Upper lobe of right lung (tissue), 1 donor: ENCODE results near the gene SPRR5. TPM values are rescaled to one million over a fixed set of nuclear protein-coding genes. Genes with fewer than 3 reads are reported as not detected.

Source experiments
- ATAC-seq: fragments of 200-7000 bp; cut with Tn5 transposase; one replicate; pipeline ENCODE4 v1.9.1; 2020; ENCODE audit warnings: mild to moderate bottlenecking, moderate library complexity
- DNase-seq: peaks from one replicate; pipeline ENCODE4 v3.0.0-alpha.2; 2020
- H3K27ac ChIP-seq: fragments of 200-600 bp; one replicate; pipeline ENCODE4 v1.8.0; 2022
- H3K27me3 ChIP-seq: fragments of 200-600 bp; one replicate; pipeline ENCODE4 v1.8.0; 2022; ENCODE audit warnings: mild to moderate bottlenecking
- H3K36me3 ChIP-seq: fragments of 200-600 bp; one replicate; pipeline ENCODE4 v1.8.0; 2022
- H3K4me1 ChIP-seq: fragments of 200-600 bp; one replicate; pipeline ENCODE4 v1.8.0; 2022
- H3K4me3 ChIP-seq: fragments of 200-600 bp; one replicate; pipeline ENCODE4 v1.8.0; 2022; ENCODE audit warnings: mild to moderate bottlenecking
- H3K9me3 ChIP-seq: fragments of 200-600 bp; one replicate; pipeline ENCODE4 v1.8.0; 2022
- intact Hi-C: fragments of 100-400 bp; cut with DNase I; formaldehyde crosslinking; loops from one replicate; pipeline ENCODE4 v1.11.0; 2022
- total RNA-seq: library from RNA; stranded (reverse); fragmentation: NEBNext Ultra II Directional; extraction: Animal tissue kit (Norgen Biotek cat#: 25700); gene quantifications from one replicate; pipeline ENCODE4 v1.2.1, GENCODE V29; 2021
- TF ChIP-seq, protein P1 (sequence below): fragments of 200-600 bp; IDR thresholded peaks from one replicate; pipeline ENCODE4 v1.8.0; 2022; ENCODE audit warnings: antibody characterized with exemption
- donor health status: DM: no; HTN: yes; CAD: no; lungs with severe emphysema.

Gene SPRR5
- total RNA-seq, 1 donor from 2014 or later: not detected

DNA sequence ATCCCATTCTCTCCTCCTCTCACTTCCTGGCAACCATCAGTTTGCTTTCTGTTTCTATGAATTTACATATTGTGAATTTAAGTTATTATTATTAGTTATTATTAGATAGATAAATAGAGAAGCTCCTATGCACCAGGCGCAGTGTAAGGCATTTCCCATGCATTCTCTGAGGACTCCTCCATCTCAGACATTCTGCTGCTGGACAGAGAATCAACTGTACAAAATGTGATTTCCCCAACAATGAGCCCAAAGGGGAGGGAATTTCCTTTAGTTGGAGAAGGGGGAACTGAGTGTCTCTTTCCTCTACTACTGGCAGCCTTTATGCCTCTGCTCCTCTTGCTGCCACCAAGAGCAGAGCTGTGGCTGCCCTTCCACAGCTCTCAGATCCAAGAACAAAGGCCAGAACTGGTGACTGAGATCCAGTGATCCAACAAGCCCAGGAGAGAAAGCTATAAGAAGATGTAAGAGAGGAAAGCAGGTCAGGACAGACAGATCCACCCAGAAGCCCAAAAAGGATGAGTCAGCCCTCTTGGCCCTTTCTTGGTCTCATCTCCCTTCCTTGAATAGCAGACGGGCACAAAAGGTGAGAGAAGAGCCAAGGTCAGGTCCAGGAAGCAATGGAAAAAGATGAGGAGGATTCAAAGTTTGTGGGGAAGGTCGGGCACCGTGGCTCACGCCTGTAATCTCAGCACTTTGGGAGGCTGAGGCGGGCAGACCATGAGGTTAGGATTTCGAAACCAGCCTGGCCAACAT lies 42.1 kb upstream of the SPRR5 start:
- peaks cover 10% of the 10 kb centered on the region for H3K27me3 ChIP-seq
- H3K36me3 ChIP-seq: no peaks in the 10 kb centered on the region
- H3K27ac ChIP-seq: no peak overlapping the region
- H3K4me3 ChIP-seq: no peak overlapping the region
- no peaks in the 10 kb centered on the region for H3K9me3 ChIP-seq
- TF ChIP-seq, protein P1, sequence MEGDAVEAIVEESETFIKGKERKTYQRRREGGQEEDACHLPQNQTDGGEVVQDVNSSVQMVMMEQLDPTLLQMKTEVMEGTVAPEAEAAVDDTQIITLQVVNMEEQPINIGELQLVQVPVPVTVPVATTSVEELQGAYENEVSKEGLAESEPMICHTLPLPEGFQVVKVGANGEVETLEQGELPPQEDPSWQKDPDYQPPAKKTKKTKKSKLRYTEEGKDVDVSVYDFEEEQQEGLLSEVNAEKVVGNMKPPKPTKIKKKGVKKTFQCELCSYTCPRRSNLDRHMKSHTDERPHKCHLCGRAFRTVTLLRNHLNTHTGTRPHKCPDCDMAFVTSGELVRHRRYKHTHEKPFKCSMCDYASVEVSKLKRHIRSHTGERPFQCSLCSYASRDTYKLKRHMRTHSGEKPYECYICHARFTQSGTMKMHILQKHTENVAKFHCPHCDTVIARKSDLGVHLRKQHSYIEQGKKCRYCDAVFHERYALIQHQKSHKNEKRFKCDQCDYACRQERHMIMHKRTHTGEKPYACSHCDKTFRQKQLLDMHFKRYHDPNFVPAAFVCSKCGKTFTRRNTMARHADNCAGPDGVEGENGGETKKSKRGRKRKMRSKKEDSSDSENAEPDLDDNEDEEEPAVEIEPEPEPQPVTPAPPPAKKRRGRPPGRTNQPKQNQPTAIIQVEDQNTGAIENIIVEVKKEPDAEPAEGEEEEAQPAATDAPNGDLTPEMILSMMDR: no peak
- ATAC-seq (no peak), DNase-seq (no peak)
- intact Hi-C loops: no loop called here
- H3K4me1 ChIP-seq: no peaks in the 10 kb centered on the region

DNA sequence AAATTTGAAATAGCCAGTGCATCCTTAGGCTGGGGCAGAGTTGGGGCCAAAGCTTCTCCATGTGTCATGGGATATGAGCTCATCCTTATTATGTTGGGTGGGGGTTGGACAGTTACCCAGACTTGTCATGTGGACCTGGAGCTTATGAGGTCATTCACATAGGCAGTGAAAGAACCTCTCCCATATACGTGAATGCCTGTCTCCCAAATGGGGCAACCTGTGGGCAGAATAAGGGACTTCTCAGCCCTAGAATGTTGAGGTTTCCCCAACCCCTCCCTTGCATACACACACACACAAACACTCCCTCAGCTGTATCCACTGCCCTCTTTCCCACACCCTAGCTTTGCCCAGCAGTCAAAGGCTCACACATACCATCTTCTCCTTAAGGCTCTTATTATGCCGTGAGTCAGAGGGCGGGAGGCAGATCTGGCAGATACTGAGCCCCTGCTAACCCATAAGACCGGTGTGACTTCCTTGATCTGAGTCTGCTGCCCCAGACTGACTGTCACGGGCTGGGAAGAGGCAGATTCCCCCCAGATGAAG lies 40.9 kb upstream of the SPRR5 start:
- intact Hi-C loops: no loop called here
- H3K36me3 ChIP-seq: no peaks in the 10 kb centered on the region
- H3K27ac ChIP-seq: no peak overlapping the region
- TF ChIP-seq, protein P1: no peak
- ATAC-seq (no peak), DNase-seq (no peak)
- no peaks in the 10 kb centered on the region for H3K9me3 ChIP-seq
- H3K4me3 ChIP-seq: no peak overlapping the region
- peaks cover 10% of the 10 kb centered on the region for H3K27me3 ChIP-seq
- no peaks in the 10 kb centered on the region for H3K4me1 ChIP-seq

DNA sequence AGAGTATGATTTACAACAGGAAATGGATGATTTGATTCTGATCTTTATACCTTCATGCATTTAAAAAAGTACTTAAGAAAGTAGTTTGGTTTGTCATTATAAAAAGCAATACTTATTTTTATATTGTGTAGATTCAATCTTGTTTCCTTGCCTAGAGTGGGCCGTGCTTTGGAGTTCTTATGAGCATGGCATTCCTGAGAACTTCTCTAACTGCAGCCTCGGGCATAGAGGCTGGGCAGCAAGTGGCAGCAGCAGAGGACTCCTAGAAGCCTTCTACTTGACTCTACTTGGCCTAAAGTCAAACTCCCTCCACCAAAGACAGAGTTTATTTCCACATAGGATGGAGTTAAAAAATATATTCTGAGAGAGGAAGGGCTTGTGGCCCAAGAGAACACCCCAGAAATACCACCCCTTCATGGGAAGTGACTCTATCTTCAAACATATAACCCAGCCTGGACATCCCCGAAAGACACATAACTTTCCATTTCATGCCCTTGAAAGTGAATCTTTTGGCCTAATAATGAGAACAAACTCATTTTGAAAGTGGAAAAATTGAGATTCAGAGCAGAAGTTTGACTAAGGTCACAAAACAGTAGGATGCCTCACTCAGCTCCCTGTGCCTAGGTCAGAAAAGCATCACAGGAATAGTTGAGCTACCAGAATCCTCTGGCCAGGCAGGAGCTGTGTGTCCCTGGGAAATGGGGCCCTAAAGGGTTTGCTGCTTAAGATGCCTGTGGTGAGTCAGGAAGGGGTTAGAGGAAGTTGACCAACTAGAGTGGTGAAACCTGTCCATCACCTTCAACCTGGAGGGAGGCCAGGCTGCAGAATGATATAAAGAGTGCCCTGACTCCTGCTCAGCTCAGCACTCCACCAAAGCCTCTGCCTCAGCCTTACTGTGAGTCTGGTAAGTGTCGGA lies 39.1 kb upstream of the SPRR5 start, which contains the start of gene IVL:
Gene IVL, plus strand, starts transcription at position 861 of the 916 bp plus-strand sequence. CDS start 1,252 bp downstream, outside the sequence.
- TF ChIP-seq, protein P1: no peak

GRCh38 chr1:152909206-152909605 lies 37.8 kb upstream of the SPRR5 start:
- Histone ChIP-seq H3K27ac (no peak overlapping the region), H3K36me3 (no peaks in the 10 kb centered on the region), H3K4me3 (no peak overlapping the region), H3K4me1 (no peaks in the 10 kb centered on the region), H3K27me3 (peaks cover 10% of the 10 kb centered on the region), H3K9me3 (no peaks in the 10 kb centered on the region)
- TF ChIP-seq, protein P1: no peak
- DNase-seq (no peak), ATAC-seq (no peak)
- intact Hi-C loops: no loop called here

More for the DNA sequence above, 39.1 kb upstream of the SPRR5 start, which contains the start of gene IVL:
- ATAC-seq: peak; percentile 42
- no peak within 1 kb of the TSS for H3K27ac ChIP-seq
- no peaks in the 10 kb centered on the region for H3K4me1 ChIP-seq
- no peaks in the 10 kb centered on the region for H3K9me3 ChIP-seq
- intact Hi-C loops: no loop called here
- no peaks in the 10 kb centered on the region for H3K36me3 ChIP-seq
- H3K27me3 ChIP-seq: peaks cover 10% of the 10 kb centered on the region
- H3K4me3 ChIP-seq: no peak within 1 kb of the TSS
- no peak for DNase-seq

DNA sequence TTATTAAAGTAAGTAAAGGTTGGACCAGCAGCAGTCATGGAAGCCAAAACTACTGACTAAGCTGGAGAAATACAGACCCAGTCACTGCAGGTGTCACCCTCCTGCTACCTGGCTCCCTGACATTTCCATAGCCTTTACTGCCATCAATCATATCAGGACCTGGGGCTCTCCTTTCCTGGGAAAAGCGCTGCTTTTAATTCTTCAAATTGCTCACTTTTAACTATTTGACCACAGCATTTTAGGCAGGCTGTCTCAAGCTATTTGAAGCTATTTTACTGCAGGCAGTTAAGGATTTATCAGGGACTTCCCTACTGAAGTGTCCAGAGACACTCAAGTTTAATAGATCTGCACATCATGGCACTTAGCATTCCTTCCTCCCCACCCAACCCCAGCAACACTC lies 34.5 kb upstream of the SPRR5 start:
- H3K4me1 ChIP-seq: no peaks in the 10 kb centered on the region
- H3K4me3 ChIP-seq: no peak overlapping the region
- peak; percentile 11 for ATAC-seq
- intact Hi-C loops: no loop called here
- H3K9me3 ChIP-seq: no peaks in the 10 kb centered on the region
- H3K27ac ChIP-seq: no peak overlapping the region
- H3K36me3 ChIP-seq: no peaks in the 10 kb centered on the region
- no peak for DNase-seq
- H3K27me3 ChIP-seq: peaks cover 6% of the 10 kb centered on the region
- TF ChIP-seq, protein P1: no peak
